ENCODE data around the gene CADM1.
A peak's percentile ranks its signal among the peaks of the same experiment; 100 is the strongest.

Gene CADM1

DNA sequence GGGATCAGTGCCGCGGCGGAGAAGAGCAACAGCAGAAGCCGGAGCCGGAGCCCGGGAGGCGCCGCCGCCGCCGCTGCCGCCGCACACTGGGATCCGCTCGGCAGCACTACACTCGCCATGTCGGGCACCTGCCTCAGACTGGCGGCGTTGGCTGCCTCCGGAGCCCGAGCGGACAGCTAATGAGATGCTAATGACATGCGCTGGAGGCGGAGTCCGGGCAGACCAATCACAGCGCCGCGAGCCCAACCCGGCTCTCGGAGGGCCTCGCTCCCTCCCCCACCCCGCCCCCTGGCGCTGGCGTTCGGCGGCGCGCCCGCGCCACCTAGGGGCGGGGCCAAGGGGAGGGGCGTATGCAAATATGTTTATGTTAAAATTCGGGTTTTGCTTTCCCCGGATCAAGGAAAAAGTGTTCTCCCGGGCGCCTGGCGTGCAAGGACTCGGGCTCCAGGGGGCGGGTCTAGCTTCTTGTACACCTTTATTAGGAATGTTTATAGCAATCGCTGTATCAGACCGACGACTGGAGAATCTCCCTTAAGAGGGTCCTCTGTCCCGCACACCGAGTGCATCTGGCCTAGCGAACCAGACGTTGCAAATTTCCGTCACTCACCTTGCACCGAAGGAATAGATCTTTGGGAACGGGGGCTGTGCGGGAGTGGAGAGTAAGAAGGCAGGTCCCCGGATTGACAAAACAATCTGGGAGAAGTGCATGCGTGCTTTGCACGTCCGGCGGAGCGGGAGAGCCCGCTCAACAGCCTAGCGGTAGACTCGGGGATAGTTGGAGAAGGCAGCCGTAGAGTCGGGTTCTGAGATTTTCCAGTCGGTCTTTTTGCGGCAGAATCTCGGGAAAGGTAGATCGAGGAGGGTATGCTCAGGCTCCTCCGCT, at the start of gene CADM1:
TSS of gene CADM1 (minus strand) at position 140 of the 883 bp plus-strand sequence.
- peaks cover 3% of the 10 kb centered on the region for H3K4me1 Mint-ChIP-seq
- DNase-seq (ENCODE audit: low spot score in 2 of 2) (peak in 1 of 2 donors; percentile 51), ATAC-seq (ENCODE audit: low read depth) (peak; percentile 84)
- H3K27me3 Mint-ChIP-seq: peaks cover 8% of the 10 kb centered on the region
- H3K27ac Mint-ChIP-seq: peak within 1 kb of the TSS; percentile 4
- no peaks in the 10 kb centered on the region for H3K9me3 Mint-ChIP-seq
- H3K4me3 Mint-ChIP-seq: peak within 1 kb of the TSS; percentile 72
- H3K36me3 Mint-ChIP-seq: no peaks in the 10 kb centered on the region

DNA sequence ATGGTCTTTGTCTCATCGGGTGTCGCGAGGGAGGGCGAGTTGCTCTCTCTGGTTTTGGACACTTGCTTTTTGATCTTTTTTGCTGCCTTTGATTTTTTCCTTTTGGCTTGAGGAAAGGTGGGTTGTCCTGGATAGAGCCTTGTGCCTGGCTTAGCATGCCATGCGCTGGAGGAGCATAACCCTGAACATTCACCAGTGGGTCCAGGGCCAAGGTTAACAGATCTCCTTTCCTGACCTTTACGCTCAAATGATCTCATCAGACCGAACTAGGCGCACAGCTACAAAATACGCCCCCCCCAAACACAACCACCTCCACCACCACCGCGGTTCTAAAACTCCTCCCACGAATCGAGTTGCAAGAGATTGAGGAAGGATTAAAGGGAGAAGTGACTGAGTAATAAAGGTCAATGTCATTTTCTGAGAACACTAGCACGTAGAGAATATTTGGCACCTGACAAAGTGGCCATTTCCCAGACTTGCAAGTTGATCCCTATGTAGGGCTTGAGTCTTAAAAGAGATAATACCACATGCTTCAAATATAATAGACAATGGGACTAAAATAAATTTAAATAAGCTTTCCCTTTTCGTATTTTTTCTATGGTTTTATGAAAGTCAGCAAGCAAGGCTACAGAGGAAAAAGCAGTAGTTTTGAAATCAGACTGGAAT, 48.7 kb upstream of the CADM1 start:
- Mint-ChIP-seq H3K4me1 (no peaks in the 10 kb centered on the region), H3K36me3 (no peaks in the 10 kb centered on the region), H3K27ac (no peak overlapping the region), H3K4me3 (no peak overlapping the region), H3K27me3 (no peaks in the 10 kb centered on the region), H3K9me3 (no peaks in the 10 kb centered on the region)
- DNase-seq (ENCODE audit: low spot score in 2 of 2) (no peak), ATAC-seq (ENCODE audit: low read depth) (no peak)

DNA sequence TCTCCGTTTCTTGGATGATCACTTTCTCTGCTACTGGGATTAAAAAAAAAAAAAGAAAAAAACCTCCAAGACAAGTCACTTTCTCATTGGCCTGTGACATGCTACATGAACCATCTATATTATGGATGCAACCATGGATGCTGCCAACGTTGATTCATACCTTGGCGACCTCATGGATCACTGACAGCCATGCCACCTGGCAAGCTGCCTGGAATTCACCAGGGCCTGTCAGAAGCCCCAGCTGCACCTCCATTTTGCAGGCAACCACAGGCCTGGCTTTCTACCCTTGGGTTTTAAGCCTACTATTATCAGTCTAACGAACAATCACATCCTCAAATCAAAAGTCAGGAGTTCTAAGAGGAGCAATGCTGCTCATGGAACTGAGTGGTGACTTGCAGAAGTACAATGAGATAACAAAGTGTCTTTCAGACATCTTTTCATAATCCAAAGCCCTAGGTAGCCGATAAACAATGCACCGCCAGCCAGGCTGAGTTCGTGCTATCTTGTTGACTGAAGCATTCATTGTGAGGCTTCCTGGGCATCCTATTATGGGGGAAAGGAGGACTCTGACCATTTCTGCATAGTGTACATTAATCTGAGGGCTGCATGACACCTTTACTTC, 48.0 kb upstream of the CADM1 start:
- H3K27ac Mint-ChIP-seq: no peak overlapping the region
- no peak overlapping the region for H3K4me3 Mint-ChIP-seq
- no peaks in the 10 kb centered on the region for H3K4me1 Mint-ChIP-seq
- peaks cover 3% of the 10 kb centered on the region for H3K27me3 Mint-ChIP-seq
- no peak for DNase-seq (ENCODE audit: low spot score in 2 of 2)
- no peaks in the 10 kb centered on the region for H3K36me3 Mint-ChIP-seq
- ATAC-seq (ENCODE audit: low read depth): no peak
- no peaks in the 10 kb centered on the region for H3K9me3 Mint-ChIP-seq

DNA sequence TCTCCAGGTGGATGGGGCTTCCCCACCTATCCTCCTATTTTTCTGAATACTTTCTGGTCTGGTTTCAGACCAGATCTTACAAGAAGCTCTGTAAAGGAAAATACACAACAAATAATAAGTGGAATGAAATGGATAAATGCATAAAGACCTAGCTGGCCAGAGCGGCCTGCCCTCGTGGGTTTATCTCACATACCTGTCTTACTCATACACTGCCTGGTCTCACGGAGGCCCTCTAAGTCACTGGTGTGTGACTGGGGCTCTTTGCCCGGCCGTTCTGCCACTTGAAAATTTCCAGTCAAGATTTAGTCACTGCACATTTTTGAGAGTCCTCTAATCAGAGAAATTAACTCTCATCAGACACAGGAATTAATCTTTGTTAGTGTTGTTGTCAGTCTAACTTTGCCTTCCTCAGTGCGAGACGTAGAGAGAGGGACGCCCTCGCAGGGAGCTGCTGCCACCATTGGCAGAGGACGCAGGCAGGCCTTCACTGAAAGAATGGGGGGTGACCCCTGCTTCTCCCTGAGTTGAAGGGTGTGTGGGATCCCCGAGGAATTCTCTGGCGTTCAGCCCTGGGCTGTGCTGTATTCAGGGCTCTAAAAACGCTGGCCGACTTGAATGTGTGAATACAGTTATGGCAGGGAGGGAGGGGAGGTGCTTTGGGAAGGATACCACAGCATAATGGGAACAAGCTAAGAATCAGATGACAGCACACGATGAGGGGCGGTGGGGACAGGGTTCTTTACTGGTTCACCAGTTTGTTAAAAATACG, 46.3 kb upstream of the CADM1 start:
- no peak for ATAC-seq (ENCODE audit: low read depth)
- H3K27me3 Mint-ChIP-seq: peaks cover 10% of the 10 kb centered on the region
- H3K27ac Mint-ChIP-seq: no peak overlapping the region
- H3K4me1 Mint-ChIP-seq: no peaks in the 10 kb centered on the region
- no peak overlapping the region for H3K4me3 Mint-ChIP-seq
- no peaks in the 10 kb centered on the region for H3K36me3 Mint-ChIP-seq
- H3K9me3 Mint-ChIP-seq: no peaks in the 10 kb centered on the region
- no peak for DNase-seq (ENCODE audit: low spot score in 2 of 2)

DNA sequence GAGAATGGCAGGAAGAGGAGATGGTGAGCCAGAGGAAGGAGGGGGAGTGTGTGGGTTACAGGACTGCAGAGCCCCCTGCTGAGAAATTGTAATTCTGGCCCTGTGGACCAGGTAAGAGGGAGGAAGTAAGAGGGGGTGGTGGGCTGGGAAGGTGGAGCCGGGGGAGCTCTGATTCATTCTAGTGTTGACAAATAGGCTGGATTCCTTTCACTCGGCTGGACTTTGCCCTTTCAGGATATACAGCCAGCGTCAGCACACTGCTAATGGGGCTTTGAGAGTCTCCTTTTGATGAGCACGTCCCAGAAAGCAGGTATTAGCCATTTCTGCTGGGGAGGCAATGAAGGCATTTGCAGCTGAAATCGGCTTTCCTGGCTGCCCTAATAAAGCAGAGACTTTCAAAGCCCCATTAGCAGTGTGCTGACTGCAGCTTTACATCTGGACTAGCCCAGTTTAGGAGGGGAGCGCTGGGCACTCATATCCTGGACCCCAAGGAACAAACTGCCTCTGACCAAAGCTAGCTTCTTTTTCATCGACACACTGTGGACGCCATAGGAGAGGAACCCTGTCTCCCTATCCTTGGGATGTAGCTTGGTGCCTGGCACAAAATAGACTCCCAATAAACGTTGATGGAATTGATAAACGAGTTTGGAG, 44.8 kb upstream of the CADM1 start:
- H3K9me3 Mint-ChIP-seq: no peaks in the 10 kb centered on the region
- no peaks in the 10 kb centered on the region for H3K36me3 Mint-ChIP-seq
- DNase-seq (ENCODE audit: low spot score in 2 of 2): no peak
- no peaks in the 10 kb centered on the region for H3K4me1 Mint-ChIP-seq
- no peak overlapping the region for H3K4me3 Mint-ChIP-seq
- H3K27me3 Mint-ChIP-seq: peaks cover 10% of the 10 kb centered on the region
- no peak overlapping the region for H3K27ac Mint-ChIP-seq
- ATAC-seq (ENCODE audit: low read depth): no peak

DNA sequence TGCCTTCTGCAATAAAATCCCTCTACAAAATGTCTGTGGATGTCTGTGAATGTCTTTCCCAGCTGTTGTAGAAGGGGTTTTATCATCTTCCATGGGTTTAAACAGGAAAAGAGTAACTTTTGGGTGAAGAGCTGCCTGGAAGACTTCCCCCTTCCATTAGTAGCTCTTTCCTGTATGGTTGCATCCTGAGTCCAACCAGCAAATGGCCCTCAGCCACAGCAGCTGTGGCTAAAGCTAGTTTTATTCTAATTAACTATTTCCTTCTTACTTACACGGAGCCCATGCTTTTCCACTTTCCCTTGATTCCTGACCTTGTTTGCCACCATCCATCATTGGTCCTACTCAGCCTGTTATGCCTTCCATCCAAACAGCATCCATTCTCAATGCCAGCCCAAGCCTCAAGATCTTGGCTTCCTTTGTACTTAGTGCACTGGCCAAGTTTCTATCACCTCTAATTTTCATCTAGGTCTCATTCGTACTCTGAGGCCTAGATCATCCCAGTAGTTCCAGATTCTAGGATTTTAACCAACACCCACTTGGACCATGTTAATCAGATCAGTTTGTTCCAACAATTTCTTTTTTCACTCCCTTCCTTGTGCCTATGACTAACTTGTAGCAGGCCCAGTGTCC, 41.5 kb upstream of the CADM1 start:
- Mint-ChIP-seq H3K4me3 (no peak overlapping the region), H3K4me1 (no peaks in the 10 kb centered on the region), H3K27me3 (peaks cover 10% of the 10 kb centered on the region), H3K27ac (no peak overlapping the region), H3K36me3 (no peaks in the 10 kb centered on the region), H3K9me3 (no peaks in the 10 kb centered on the region)
- ATAC-seq (ENCODE audit: low read depth) (no peak), DNase-seq (ENCODE audit: low spot score in 2 of 2) (no peak)

DNA sequence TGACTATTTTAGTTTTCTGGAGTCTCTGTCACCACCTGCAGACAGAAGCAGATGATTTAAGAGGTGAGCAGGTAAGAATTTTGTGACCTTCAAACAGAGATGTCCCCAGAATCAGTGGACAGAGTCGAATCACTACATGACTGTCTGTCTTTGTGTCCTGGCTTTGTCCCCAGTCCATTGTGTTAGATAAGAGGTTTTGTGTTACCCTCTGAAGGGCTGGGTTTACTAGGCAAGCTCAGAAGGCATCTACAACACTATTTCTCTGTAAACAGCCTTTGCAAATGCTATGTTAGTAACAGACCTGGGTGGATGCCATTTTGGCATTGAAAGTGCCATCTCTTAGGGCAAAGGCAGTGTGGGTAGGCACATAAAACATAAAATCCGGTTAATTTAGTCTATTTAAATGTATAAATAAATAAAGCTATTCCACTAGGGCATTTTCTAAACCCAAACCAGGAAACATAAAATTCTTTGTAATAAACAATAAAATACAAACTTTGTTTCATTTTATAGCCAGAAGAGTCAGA, 40.3 kb upstream of the CADM1 start:
- ATAC-seq (ENCODE audit: low read depth): no peak
- Mint-ChIP-seq H3K36me3 (no peaks in the 10 kb centered on the region), H3K4me3 (no peak overlapping the region), H3K9me3 (no peaks in the 10 kb centered on the region), H3K4me1 (no peaks in the 10 kb centered on the region), H3K27me3 (peaks cover 12% of the 10 kb centered on the region), H3K27ac (no peak overlapping the region)
- DNase-seq (ENCODE audit: low spot score in 2 of 2): no peak

DNA sequence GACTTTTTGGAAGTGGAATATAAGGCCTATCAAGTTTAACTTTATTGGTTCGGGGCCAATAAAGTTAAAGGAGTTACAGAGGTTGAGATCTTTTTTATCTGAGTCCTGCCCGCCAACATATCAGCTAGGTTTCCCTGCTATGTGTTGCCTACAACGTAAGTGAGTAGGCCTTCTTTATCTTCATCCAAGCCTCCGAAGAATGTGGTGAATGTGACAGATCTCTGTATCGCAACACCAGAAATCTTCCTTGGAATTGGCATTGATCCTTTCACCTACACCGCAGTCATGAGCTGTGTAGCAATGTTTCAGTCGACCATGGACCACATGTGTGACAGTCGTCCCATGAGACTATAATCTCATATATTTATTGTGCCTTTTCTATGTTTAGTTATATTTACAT, 37.3 kb upstream of the CADM1 start:
- Mint-ChIP-seq H3K27ac (no peak overlapping the region), H3K4me3 (no peak overlapping the region), H3K9me3 (no peaks in the 10 kb centered on the region), H3K4me1 (no peaks in the 10 kb centered on the region), H3K27me3 (peaks cover 10% of the 10 kb centered on the region), H3K36me3 (no peaks in the 10 kb centered on the region)
- ATAC-seq (ENCODE audit: low read depth): no peak
- DNase-seq (ENCODE audit: low spot score in 2 of 2): no peak

DNA sequence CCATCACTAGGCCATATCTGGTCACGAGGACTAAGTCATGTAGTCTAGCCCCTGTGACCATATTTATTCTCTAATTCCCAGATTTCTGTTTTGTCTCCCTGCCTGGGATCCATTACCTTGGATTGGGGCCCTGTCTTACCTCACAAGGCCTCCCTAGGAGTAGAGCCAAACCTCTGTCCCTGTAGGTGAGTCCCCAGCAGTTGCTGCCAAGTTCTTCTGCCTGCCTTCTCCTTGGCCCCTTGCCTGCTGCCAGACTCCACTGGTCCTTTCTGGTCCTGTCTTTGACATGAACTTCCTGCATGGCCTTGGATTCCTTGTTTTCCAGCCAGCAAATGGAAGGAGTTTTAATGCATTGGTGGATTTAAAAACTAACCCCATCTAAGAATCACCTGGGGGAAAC, 35.6 kb upstream of the CADM1 start:
- peaks cover 10% of the 10 kb centered on the region for H3K27me3 Mint-ChIP-seq
- H3K9me3 Mint-ChIP-seq: no peaks in the 10 kb centered on the region
- H3K27ac Mint-ChIP-seq: no peak overlapping the region
- DNase-seq (ENCODE audit: low spot score in 2 of 2) (no peak), ATAC-seq (ENCODE audit: low read depth) (no peak)
- H3K4me1 Mint-ChIP-seq: no peaks in the 10 kb centered on the region
- no peaks in the 10 kb centered on the region for H3K36me3 Mint-ChIP-seq
- no peak overlapping the region for H3K4me3 Mint-ChIP-seq

DNA sequence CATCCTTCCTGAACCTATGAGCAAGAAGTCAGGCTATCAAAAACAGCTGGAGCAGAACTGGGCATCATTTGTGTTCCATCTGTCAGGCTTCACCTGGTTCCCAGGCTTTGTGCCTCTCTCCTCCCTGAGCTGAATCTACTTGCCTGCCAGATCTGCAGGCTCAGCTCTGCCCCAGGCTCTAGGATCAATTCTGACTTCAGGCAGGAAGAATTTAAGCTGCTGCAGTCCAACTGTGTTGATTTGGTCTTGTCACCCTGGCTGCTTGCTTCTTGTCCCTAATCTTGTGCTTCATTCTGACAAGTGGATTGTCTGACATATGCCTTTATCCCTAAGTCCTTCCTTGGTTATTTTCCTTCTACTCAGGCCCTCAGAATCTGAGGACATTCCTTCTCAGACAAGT, 31.6 kb upstream of the CADM1 start:
- H3K27me3 Mint-ChIP-seq: peaks cover 17% of the 10 kb centered on the region
- DNase-seq (ENCODE audit: low spot score in 2 of 2) (no peak), ATAC-seq (ENCODE audit: low read depth) (no peak)
- H3K27ac Mint-ChIP-seq: no peak overlapping the region
- H3K9me3 Mint-ChIP-seq: no peaks in the 10 kb centered on the region
- H3K4me1 Mint-ChIP-seq: no peaks in the 10 kb centered on the region
- no peaks in the 10 kb centered on the region for H3K36me3 Mint-ChIP-seq
- no peak overlapping the region for H3K4me3 Mint-ChIP-seq

DNA sequence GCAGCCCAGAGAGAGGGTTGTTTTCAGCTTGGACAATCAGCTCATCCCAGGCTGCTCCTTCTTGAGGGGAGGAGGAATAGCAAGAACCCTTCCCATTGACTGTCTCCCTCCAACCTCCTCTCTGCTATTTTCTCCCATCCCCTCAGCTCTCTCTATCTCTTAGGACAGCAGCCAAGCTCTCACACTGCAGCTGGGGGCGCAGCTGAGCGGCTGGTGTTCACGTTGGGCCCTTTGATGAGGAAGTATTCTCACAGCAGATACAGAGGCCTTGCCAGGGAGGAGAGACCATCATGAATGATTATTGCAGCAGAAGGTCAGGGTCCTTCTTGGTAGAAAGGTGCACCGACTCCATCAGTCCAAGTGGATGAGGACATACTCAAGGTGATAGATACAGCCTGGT, 26.5 kb upstream of the CADM1 start:
- Mint-ChIP-seq H3K4me3 (no peak overlapping the region), H3K36me3 (no peaks in the 10 kb centered on the region), H3K9me3 (no peaks in the 10 kb centered on the region), H3K4me1 (no peaks in the 10 kb centered on the region), H3K27ac (no peak overlapping the region), H3K27me3 (peaks cover 17% of the 10 kb centered on the region)
- DNase-seq (ENCODE audit: low spot score in 2 of 2) (no peak), ATAC-seq (ENCODE audit: low read depth) (no peak)

DNA sequence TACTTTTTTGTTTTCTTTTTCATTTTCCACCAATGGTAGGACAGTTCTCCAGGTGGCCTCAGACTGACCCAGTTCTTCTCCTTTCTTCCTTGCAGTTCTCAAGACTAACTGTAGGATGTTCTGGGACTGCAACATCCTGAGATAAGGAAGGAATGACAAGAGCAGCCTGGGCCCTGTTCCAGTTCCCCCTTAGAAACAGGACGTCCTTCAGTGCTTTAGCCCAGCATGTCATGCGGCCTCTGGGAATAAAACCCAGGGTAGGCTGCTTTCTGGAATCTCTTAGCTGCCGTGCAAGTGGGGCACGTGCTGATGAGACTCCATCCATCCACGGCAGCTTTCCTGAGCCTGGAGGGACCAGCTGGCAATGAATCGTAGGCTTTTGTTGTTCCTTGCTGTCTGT, 24.0 kb upstream of the CADM1 start:
- Mint-ChIP-seq H3K36me3 (no peaks in the 10 kb centered on the region), H3K4me3 (no peak overlapping the region)
- ATAC-seq (ENCODE audit: low read depth): no peak

DNA sequence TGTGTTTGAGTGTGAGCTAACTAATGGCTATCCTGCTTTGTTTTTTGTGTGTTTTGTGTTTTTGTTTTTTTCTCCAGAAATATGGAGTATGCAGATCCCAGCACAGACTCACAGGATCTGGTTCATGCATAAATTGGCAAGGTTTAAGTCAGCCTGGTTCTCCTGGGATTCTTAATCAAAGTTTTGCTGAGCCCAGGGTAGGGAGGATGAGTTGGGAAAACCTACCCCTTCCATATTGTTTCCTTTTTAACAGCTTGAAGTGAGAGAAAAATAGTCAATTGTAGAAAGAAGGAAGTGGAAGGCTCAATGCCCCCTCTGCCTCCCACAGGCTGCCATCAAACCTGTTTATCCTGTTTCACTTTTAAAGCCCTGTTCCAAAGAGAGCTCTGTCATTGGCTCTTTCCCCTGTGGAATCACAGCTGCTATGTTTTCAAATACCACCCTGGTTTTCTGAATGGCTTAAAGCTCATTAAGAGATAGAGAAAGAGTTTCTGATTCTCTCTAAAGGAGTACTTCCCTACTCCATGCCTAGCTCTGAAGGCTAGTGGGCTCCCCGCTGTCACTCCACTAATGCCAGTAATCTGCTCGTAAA, 23.4 kb upstream of the CADM1 start:
- no peak overlapping the region for H3K4me3 Mint-ChIP-seq
- peaks cover 2% of the 10 kb centered on the region for H3K9me3 Mint-ChIP-seq
- H3K4me1 Mint-ChIP-seq: no peaks in the 10 kb centered on the region
- ATAC-seq (ENCODE audit: low read depth) (no peak), DNase-seq (ENCODE audit: low spot score in 2 of 2) (no peak)
- no peaks in the 10 kb centered on the region for H3K36me3 Mint-ChIP-seq
- H3K27ac Mint-ChIP-seq: no peak overlapping the region
- H3K27me3 Mint-ChIP-seq: peaks cover 11% of the 10 kb centered on the region

More for the DNA sequence above, 24.0 kb upstream of the CADM1 start:
- Mint-ChIP-seq H3K27me3 (peaks cover 11% of the 10 kb centered on the region), H3K4me1 (no peaks in the 10 kb centered on the region), H3K27ac (no peak overlapping the region), H3K9me3 (peaks cover under 1% of the 10 kb centered on the region)
- DNase-seq (ENCODE audit: low spot score in 2 of 2): no peak
